Ascending aorta (tissue), 2 donors: Measurements from ENCODE around the gene AGMO. TPM values are rescaled to one million over a fixed set of nuclear protein-coding genes. Genes with fewer than 3 reads are reported as not detected.

Source experiments
- DNase-seq, 2 donors: peaks; one replicate each; pipeline ENCODE4 v3.0.0-alpha.2; 2019; ENCODE audit warnings: low spot score in 2 of 2
- H3K27ac ChIP-seq, 2 donors: fragments of 200-600 bp; sonication (generic); one replicate each; pipeline ENCODE4 v1.5.1; 2016 to 2017; ENCODE audit warnings: mild to moderate bottlenecking in 1 of 2
- H3K27me3 ChIP-seq: fragments of 200-600 bp; sonication (generic); one replicate; pipeline ENCODE4 v1.5.1; 2017
- H3K36me3 ChIP-seq, 2 donors: fragments of 200-600 bp; sonication (generic); one replicate each; pipeline ENCODE4 v1.5.1; 2016
- H3K4me1 ChIP-seq, 2 donors: fragments of 200-600 bp; sonication (generic); one replicate each; pipeline ENCODE4 v1.5.1; 2016 to 2017; ENCODE audit warnings: mild to moderate bottlenecking in 1 of 2
- H3K4me3 ChIP-seq, 2 donors: fragments of 200-600 bp; sonication (generic); one replicate each; pipeline ENCODE4 v1.5.1; 2016 to 2017; ENCODE audit warnings: mild to moderate bottlenecking in 1 of 2
- H3K9me3 ChIP-seq, 2 donors: fragments of 200-600 bp; sonication (generic); one replicate each; pipeline ENCODE4 v1.5.1; 2016
- intact Hi-C: fragments of 100-400 bp; cut with DNase I; formaldehyde crosslinking; loops from one replicate; pipeline ENCODE4 v1.15.1; 2023
- total RNA-seq: library from RNA; depleted of rRNA; stranded (reverse); fragments of >200 nt; gene quantifications from one replicate; pipeline ENCODE4 v1.1.0, GENCODE V29; 2016
- TF ChIP-seq, protein P1 (sequence below), 3 experiments: fragments of 200-600 bp in 2 of 3; fragments of 450-650 bp in 1 of 3; sonication (generic) in 2 of 3; IDR thresholded peaks; one replicate each; pipeline ENCODE4 v1.5.1; 2016 to 2019; ENCODE audit warnings: antibody characterized with exemption in 3 of 3, mild to moderate bottlenecking in 1 of 3, moderate library complexity in 1 of 3

Gene AGMO
- total RNA-seq, 1 donor from 2014 or later, result not detected

DNA sequence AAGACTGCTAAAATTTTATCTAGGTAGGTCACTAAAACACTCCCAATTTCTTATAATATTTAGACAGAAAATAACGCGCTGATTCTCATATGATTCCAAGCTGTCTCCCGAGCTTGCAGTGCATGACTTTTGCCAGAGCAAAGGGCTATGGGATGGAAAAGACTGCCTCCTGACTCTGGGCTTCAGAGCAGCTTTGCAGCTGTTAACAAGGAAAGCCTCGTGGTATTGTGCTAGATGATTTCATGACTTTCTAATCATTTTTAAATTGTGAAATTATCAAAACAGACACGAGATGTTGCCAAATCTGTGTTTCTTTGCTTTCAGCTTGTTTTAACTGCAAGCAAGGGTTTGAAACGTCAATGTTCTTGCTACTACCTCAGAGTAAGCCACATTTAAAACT lies 238.3 kb downstream of the AGMO start:
- intact Hi-C loops, result no loop called here

DNA sequence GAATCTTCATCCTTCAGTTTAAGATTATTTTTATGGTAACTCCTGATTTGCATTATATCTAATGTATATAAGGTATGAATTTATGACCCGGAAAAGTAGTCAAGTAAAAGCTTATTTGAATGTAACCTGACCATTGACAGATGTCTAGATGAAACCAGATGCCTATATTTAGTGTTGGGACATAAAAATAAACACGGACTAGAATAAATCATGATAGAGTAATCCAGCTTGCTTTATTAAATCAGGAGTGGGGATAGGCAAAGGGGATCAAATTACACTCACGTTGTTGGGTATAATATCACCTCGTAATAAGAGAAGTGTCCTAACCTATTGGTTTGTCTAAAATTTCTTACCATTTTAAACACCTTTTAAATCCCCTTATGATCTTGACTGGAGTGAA lies 244.6 kb downstream of the AGMO start:
- H3K27me3 ChIP-seq, result no peaks in the 10 kb centered on the region
- DNase-seq, result no peak
- no peaks in the 10 kb centered on the region for H3K36me3 ChIP-seq
- TF ChIP-seq, protein P1, sequence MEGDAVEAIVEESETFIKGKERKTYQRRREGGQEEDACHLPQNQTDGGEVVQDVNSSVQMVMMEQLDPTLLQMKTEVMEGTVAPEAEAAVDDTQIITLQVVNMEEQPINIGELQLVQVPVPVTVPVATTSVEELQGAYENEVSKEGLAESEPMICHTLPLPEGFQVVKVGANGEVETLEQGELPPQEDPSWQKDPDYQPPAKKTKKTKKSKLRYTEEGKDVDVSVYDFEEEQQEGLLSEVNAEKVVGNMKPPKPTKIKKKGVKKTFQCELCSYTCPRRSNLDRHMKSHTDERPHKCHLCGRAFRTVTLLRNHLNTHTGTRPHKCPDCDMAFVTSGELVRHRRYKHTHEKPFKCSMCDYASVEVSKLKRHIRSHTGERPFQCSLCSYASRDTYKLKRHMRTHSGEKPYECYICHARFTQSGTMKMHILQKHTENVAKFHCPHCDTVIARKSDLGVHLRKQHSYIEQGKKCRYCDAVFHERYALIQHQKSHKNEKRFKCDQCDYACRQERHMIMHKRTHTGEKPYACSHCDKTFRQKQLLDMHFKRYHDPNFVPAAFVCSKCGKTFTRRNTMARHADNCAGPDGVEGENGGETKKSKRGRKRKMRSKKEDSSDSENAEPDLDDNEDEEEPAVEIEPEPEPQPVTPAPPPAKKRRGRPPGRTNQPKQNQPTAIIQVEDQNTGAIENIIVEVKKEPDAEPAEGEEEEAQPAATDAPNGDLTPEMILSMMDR (IDR thresholded peaks at IDR 0.05), result no peak
- intact Hi-C loops, result no loop called here
- no peak overlapping the region for H3K27ac ChIP-seq
- no peaks in the 10 kb centered on the region for H3K9me3 ChIP-seq
- no peaks in the 10 kb centered on the region for H3K4me1 ChIP-seq
- H3K4me3 ChIP-seq, result no peak overlapping the region

More for the DNA sequence above, 238.3 kb downstream of the AGMO start:
- TF ChIP-seq, protein P1 (IDR thresholded peaks at IDR 0.05), result no peak
- no peaks in the 10 kb centered on the region for H3K36me3 ChIP-seq
- DNase-seq, result no peak
- no peaks in the 10 kb centered on the region for H3K4me1 ChIP-seq
- no peaks in the 10 kb centered on the region for H3K27me3 ChIP-seq
- H3K27ac ChIP-seq, result no peak overlapping the region
- H3K4me3 ChIP-seq, result no peak overlapping the region
- no peaks in the 10 kb centered on the region for H3K9me3 ChIP-seq

DNA sequence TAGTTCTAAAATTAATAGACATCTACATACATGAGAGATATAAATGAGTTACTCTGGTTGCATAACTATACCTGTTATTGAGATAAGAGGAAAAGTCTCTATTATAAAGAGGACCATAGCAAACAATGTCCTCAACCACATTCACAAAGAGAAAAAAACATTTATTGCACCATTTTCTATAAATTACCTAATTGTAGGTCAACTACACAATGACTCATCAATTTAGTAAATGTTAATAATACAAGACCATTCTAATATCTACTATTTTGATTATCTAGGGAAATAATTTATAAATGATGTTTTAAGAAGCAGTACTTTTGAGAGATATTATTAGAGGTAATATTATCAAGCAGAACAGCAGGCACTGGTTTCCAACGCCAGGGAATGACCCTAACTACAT lies 246.1 kb downstream of the AGMO start:
- no peak overlapping the region for H3K27ac ChIP-seq
- H3K4me1 ChIP-seq, result no peaks in the 10 kb centered on the region
- DNase-seq, result no peak
- no peaks in the 10 kb centered on the region for H3K9me3 ChIP-seq
- no peaks in the 10 kb centered on the region for H3K27me3 ChIP-seq
- H3K4me3 ChIP-seq, result no peak overlapping the region
- no peaks in the 10 kb centered on the region for H3K36me3 ChIP-seq
- TF ChIP-seq, protein P1 (IDR thresholded peaks at IDR 0.05), result no peak
- intact Hi-C loops, result no loop called here

DNA sequence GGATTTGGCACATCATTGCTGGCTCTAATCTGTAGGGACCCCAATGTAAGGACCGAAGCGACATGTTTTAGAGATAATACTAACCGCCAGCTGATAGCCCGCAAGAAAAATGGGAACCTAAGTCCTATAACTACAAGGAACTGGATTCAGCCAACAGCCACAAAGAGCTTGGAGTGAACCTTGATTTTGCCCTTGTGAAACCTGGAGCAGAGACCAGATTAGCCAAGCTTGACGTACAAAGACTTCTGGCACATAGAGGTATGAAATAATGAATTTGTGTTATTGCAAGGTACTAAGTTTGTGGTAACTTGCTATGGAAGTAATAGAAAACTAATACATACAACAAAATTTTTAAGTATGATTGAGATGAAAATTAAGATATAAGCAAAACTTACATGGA lies 246.9 kb downstream of the AGMO start:
- no peak overlapping the region for H3K4me3 ChIP-seq
- H3K27me3 ChIP-seq, result no peaks in the 10 kb centered on the region
- no peak overlapping the region for H3K27ac ChIP-seq
- intact Hi-C loops, result no loop called here
- no peaks in the 10 kb centered on the region for H3K9me3 ChIP-seq
- TF ChIP-seq, protein P1 (IDR thresholded peaks at IDR 0.05), result no peak
- H3K36me3 ChIP-seq, result no peaks in the 10 kb centered on the region
- no peaks in the 10 kb centered on the region for H3K4me1 ChIP-seq
- DNase-seq, result no peak

DNA sequence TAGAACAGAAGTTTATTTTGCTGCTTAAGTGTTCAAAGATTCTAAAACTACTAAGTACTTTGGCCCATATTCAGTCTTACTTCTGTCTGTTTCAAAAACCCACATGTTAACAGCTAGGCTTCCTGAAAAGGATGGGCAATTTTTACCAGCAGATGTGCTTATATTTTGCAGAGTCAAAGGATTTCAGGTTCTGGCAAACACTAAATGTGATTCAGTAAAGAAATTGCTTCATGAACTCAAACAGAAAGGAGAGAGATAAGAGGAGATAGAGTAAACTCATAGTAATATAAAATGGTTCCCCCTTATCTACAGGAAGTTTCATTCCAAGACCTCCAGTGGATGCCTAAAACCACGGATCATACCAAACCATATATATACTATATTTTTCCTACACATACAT lies 248.5 kb downstream of the AGMO start:
- Histone ChIP-seq H3K27ac (no peak overlapping the region), H3K27me3 (no peaks in the 10 kb centered on the region), H3K9me3 (no peaks in the 10 kb centered on the region), H3K36me3 (no peaks in the 10 kb centered on the region), H3K4me1 (no peaks in the 10 kb centered on the region), H3K4me3 (no peak overlapping the region)
- TF ChIP-seq, protein P1 (IDR thresholded peaks at IDR 0.05), result no peak
- DNase-seq, result no peak
- intact Hi-C loops, result no loop called here

DNA sequence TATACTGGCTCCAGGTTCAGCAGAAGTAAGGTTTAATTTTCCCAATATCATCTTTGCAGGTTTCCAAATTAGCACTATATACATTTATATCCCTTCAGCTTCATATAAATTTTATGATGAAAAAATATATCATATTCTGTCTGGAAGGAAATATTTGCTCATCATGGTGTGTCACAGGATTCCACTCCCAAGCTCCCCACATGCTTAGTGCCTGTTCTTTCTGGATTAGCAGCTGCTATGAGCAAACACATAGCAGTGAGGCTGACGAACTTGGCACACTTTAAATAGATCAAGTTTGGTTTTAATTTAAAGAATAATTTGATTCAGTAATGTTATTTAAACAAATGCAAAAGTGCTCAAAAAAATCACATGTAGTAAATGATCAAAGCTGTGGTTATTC lies 251.9 kb downstream of the AGMO start:
- TF ChIP-seq, protein P1 (IDR thresholded peaks at IDR 0.05), result no peak
- intact Hi-C loops, result no loop called here
- no peak overlapping the region for H3K27ac ChIP-seq
- H3K27me3 ChIP-seq, result no peaks in the 10 kb centered on the region
- no peak for DNase-seq
- no peaks in the 10 kb centered on the region for H3K4me1 ChIP-seq
- no peaks in the 10 kb centered on the region for H3K9me3 ChIP-seq
- H3K36me3 ChIP-seq, result no peaks in the 10 kb centered on the region
- no peak overlapping the region for H3K4me3 ChIP-seq
